Measurements from ENCODE around the gene CFAP251.

The CFAP251 gene

DNA sequence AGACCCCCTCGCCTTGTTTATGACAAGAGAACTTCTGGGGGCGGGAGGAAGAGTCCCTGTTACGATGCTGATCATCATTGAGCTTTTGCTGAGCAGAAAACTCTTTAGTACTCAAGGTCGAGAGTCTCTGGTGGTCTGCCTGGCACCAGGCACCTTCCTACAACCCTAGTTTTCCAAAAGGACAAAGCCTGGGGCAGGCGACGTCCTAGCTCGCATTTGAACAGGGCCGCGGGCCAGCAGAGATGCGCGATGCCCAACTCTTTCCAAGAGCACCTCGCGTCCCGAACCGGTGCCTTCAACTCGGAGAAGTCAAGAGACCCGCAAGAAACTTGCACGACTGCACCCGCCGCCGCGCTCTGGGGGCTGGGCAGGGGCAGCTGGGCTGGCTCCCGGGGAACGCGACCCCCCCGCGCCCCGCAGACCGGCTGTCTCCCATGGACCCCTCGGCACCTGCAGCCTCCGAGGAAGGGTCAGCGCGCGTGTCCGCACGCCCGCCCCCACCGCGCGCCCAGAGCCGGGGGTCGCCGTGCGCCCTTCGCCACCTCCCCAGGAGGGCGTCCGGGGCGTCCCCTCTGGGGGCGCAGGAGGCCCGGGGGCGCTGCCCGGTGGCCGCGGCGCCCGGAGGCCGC lies 102.9 kb downstream of the CFAP251 start:
- peak overlapping the region; percentile 57 for H3K9ac ChIP-seq
- H3K36me3 ChIP-seq (ENCODE audit: control insufficient read depth, insufficient read depth, low read length), result no peaks in the 10 kb centered on the region
- TF ChIP-seq, protein P1, sequence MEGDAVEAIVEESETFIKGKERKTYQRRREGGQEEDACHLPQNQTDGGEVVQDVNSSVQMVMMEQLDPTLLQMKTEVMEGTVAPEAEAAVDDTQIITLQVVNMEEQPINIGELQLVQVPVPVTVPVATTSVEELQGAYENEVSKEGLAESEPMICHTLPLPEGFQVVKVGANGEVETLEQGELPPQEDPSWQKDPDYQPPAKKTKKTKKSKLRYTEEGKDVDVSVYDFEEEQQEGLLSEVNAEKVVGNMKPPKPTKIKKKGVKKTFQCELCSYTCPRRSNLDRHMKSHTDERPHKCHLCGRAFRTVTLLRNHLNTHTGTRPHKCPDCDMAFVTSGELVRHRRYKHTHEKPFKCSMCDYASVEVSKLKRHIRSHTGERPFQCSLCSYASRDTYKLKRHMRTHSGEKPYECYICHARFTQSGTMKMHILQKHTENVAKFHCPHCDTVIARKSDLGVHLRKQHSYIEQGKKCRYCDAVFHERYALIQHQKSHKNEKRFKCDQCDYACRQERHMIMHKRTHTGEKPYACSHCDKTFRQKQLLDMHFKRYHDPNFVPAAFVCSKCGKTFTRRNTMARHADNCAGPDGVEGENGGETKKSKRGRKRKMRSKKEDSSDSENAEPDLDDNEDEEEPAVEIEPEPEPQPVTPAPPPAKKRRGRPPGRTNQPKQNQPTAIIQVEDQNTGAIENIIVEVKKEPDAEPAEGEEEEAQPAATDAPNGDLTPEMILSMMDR (IDR thresholded peaks at IDR 0.05), result no peak
- peaks cover 4% of the 10 kb centered on the region for H3K4me1 ChIP-seq
- H3K79me2 ChIP-seq, result peaks cover 21% of the 10 kb centered on the region
- H3K4me2 ChIP-seq (ENCODE audit: low read length), result peak overlapping the region; percentile 88
- peak overlapping the region; percentile 61 for H3K27ac ChIP-seq
- no peaks in the 10 kb centered on the region for H3K27me3 ChIP-seq (ENCODE audit: control insufficient read depth, insufficient read depth, low read length)
- no peaks in the 10 kb centered on the region for H3K9me3 ChIP-seq (ENCODE audit: control insufficient read depth, low read length)
- H3K4me3 ChIP-seq (ENCODE audit: low read depth, low read length), result peak overlapping the region; percentile 54
- H2AFZ ChIP-seq, result peak overlapping the region; percentile 87

DNA sequence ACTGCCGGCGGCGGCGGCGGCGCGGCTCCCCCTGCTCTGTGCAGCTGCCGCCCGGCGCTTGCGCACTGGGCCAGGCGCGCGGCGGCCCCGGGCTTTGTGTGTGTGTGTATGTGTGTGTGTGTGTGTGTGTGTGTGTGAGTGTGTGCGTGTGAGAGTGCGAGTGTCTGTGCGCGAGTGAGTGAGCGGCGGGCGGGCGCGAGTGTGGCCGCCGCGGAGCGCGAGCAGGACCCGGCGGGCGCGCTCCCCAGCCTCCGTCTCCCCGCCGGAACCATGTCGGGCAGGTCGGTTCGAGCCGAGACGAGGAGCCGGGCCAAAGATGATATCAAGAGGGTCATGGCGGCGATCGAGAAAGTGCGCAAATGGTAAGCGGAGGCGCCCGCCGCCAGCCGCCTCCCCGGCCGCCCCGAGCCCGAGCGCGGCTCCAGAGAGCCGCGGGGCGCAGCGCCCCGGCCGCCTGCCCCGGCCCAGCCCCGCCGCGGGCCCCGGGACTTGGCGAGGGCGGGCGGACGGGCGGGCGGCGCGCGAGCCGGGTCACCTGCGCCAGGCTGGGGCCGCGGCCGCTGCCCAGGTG lies 103.5 kb downstream of the CFAP251 start, which contains the start of gene BCL7A:
TSS of gene BCL7A (plus strand) at position 63 of the 571 bp plus-strand sequence. CDS start at position 271, 208 bp downstream.
- H3K79me2 ChIP-seq, result peaks cover 27% of the 10 kb centered on the region
- H3K4me3 ChIP-seq (ENCODE audit: low read depth, low read length), result peak within 1 kb of the TSS; percentile 76
- H3K4me1 ChIP-seq, result peaks cover 4% of the 10 kb centered on the region
- TF ChIP-seq, protein P1 (IDR thresholded peaks at IDR 0.05), result no peak
- H2AFZ ChIP-seq, result peak within 1 kb of the TSS; percentile 87
- H3K9me3 ChIP-seq (ENCODE audit: control insufficient read depth, low read length), result no peaks in the 10 kb centered on the region
- no peaks in the 10 kb centered on the region for H3K36me3 ChIP-seq (ENCODE audit: control insufficient read depth, insufficient read depth, low read length)
- no peaks in the 10 kb centered on the region for H3K27me3 ChIP-seq (ENCODE audit: control insufficient read depth, insufficient read depth, low read length)
- peak within 1 kb of the TSS; percentile 88 for H3K4me2 ChIP-seq (ENCODE audit: low read length)
- peak within 1 kb of the TSS; percentile 77 for H3K9ac ChIP-seq
- peak within 1 kb of the TSS; percentile 87 for H3K27ac ChIP-seq

DNA sequence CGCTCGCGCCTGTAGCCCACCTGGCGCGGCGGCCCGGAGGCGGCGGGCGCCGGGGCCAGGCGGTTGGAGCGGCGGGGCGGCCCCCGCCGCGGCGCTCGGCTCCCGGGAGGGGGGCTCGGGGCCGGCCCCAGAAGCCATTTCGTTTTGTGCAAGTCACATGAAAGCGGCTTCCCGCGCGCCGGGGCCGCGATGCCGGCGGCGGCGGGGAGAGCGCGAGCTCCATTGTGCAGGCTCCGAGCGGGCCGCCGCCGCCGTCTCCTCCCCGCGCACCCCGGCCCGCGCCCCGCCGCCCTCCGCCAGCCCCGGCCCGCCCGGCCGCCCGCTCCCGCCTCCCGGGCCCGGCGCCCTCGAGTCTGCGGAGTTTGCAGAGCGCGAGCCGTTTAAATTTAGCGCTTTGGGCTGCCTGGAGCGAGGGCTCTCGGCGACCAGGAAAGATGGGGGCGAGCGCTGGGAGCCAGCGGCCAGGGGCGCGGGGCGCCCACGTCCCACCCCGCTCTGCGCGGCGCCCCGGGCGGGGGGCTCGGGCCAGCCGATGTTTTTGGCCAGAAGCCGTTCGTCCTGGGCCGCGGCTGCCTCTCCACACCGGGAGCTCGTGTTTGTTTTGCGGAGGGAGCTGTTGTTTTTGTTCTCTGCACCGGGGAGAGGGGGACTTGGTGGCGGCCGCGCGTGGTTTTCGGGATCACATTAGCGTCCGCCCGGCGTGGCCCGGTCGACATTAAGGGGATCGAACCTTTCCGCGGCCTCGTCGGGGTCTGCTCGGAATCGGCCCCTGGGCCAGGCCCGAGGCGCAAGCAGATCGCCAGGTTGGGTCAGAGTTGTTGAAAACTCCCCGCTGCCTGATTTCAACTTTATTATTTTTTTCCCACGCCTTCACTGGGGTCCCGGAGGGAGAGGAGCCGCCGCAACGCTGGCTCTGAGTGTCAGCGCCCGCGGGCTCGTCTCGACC lies 104.3 kb downstream of the CFAP251 start:
- peak overlapping the region; percentile 87 for H3K27ac ChIP-seq
- TF ChIP-seq, protein P1 (IDR thresholded peaks at IDR 0.05), result no peak
- peak overlapping the region; percentile 82 for H3K4me2 ChIP-seq (ENCODE audit: low read length)
- H3K9me3 ChIP-seq (ENCODE audit: control insufficient read depth, low read length), result no peaks in the 10 kb centered on the region
- H2AFZ ChIP-seq, result peak overlapping the region; percentile 72
- peaks cover 32% of the 10 kb centered on the region for H3K79me2 ChIP-seq
- H3K4me1 ChIP-seq, result peaks cover 4% of the 10 kb centered on the region
- H3K4me3 ChIP-seq (ENCODE audit: low read depth, low read length), result peak overlapping the region; percentile 76
- peak overlapping the region; percentile 77 for H3K9ac ChIP-seq
- H3K27me3 ChIP-seq (ENCODE audit: control insufficient read depth, insufficient read depth, low read length), result no peaks in the 10 kb centered on the region
- H3K36me3 ChIP-seq (ENCODE audit: control insufficient read depth, insufficient read depth, low read length), result no peaks in the 10 kb centered on the region

DNA sequence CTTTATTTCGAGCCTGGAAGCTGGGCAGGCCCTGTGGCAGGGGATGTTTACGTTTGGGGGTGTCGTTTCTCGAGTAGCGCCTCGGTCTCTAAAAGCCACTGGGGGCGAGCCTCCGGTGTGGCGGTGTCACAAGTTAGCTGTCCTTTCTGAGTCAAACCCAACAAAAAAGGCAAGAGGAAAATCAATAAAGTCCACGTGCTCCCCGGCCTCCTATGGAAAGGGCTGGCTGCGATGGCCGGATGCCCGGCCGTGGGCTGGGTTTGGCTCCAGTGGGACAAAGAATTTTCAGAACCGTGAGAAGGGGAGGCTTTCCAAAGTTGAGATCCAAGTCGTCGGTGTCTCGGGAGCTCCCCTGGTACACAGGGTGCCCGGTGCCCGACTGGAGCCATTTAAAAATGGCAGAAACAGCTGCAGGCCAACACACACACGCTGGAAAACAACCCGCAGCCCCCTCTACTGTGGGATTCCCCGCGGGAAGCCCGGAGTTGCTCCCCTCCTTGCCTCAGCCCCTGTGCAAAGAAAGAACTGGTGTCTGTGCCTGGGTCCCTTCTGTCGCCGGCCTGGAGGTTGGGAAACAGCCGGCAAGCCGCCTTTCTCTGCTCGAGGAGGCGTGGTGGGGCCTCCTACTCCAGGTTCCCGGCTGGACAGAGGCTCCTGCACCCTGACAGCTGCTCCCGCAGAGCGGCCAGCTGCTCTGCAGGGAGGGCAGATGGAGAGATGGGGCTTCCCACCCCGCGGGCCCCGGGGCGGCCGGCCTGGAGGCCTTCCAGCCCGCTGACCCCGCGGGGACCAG lies 105.1 kb downstream of the CFAP251 start:
- peak overlapping the region; percentile 76 for H3K4me3 ChIP-seq (ENCODE audit: low read depth, low read length)
- H3K9me3 ChIP-seq (ENCODE audit: control insufficient read depth, low read length), result no peaks in the 10 kb centered on the region
- TF ChIP-seq, protein P1 (IDR thresholded peaks at IDR 0.05), result no peak
- H3K9ac ChIP-seq, result no peak overlapping the region
- H3K27me3 ChIP-seq (ENCODE audit: control insufficient read depth, insufficient read depth, low read length), result no peaks in the 10 kb centered on the region
- H3K36me3 ChIP-seq (ENCODE audit: control insufficient read depth, insufficient read depth, low read length), result no peaks in the 10 kb centered on the region
- peak overlapping the region; percentile 87 for H3K27ac ChIP-seq
- H2AFZ ChIP-seq, result peak overlapping the region; percentile 72
- H3K79me2 ChIP-seq, result peaks cover 32% of the 10 kb centered on the region
- peaks cover 4% of the 10 kb centered on the region for H3K4me1 ChIP-seq
- peak overlapping the region; percentile 82 for H3K4me2 ChIP-seq (ENCODE audit: low read length)
